Ishikawa (cell line): Measurements from ENCODE around the gene ADAMTSL1.

Source experiments
- CEBPB ChIP-seq: IDR thresholded peaks from 2 replicates; pipeline ENCODE4 v1.6.1; 2012
- CREB1 ChIP-seq: IDR thresholded peaks from 2 replicates; pipeline ENCODE4 v1.6.1; 2012; ENCODE audit warnings: low read depth
- EGR1 ChIP-seq: IDR thresholded peaks from 2 replicates; pipeline ENCODE4 v1.6.1; 2012
- EP300 ChIP-seq: IDR thresholded peaks from 2 replicates; pipeline ENCODE4 v1.6.1; 2012; ENCODE audit warnings: borderline replicate concordance
- FOXM1 ChIP-seq: IDR thresholded peaks from 2 replicates; pipeline ENCODE4 v1.6.1; 2012; ENCODE audit warnings: low read depth, borderline replicate concordance
- MAX ChIP-seq: IDR thresholded peaks from 2 replicates; pipeline ENCODE4 v1.6.1; 2012
- NFIC ChIP-seq: IDR thresholded peaks from 2 replicates; pipeline ENCODE4 v1.6.1; 2012
- RAD21 ChIP-seq: IDR thresholded peaks from 2 replicates; pipeline ENCODE4 v1.6.1; 2012; ENCODE audit warnings: low read depth
- REST ChIP-seq: IDR thresholded peaks from 2 replicates; pipeline ENCODE4 v1.6.1; 2012; ENCODE audit warnings: low read depth, mild to moderate bottlenecking
- TAF1 ChIP-seq: IDR thresholded peaks from 2 replicates; pipeline ENCODE4 v1.6.1; 2012; ENCODE audit warnings: low read depth, mild to moderate bottlenecking
- TCF12 ChIP-seq: IDR thresholded peaks from 2 replicates; pipeline ENCODE4 v1.6.1; 2012; ENCODE audit warnings: low read depth
- TEAD4 ChIP-seq: IDR thresholded peaks from 2 replicates; pipeline ENCODE4 v1.6.1; 2012
- USF1 ChIP-seq: IDR thresholded peaks from 2 replicates; pipeline ENCODE4 v1.6.1; 2012
- YY1 ChIP-seq: IDR thresholded peaks from 2 replicates; pipeline ENCODE4 v1.6.1; 2012; ENCODE audit warnings: low read depth
- ZBTB7A ChIP-seq: IDR thresholded peaks from 2 replicates; pipeline ENCODE4 v1.6.1; 2012; ENCODE audit warnings: low read depth

Gene ADAMTSL1

GRCh38 chr9:18741359-18741758 is 267.4 kb downstream of the ADAMTSL1 start:
- TF ChIP-seq CEBPB (no peak), NFIC (no peak), EGR1 (no peak), EP300 (no peak), YY1 (no peak), CREB1 (no peak), MAX (no peak), TAF1 (no peak), RAD21 (no peak), TEAD4 (no peak)

- TF ChIP-seq ZBTB7A (no peak), TCF12 (no peak)
Measured at GRCh38 chr9:18741945-18742344, 268.0 kb downstream of the ADAMTSL1 start.

- TF ChIP-seq EP300 (no peak), EGR1 (no peak), ZBTB7A (no peak), TAF1 (no peak), FOXM1 (no peak), RAD21 (no peak), USF1 (no peak), MAX (no peak), CREB1 (no peak), NFIC (no peak), TCF12 (no peak), CEBPB (no peak)
Measured at GRCh38 chr9:18743421-18743820, 269.5 kb downstream of the ADAMTSL1 start.

- TF ChIP-seq YY1, result no peak
- no peak for TF ChIP-seq EP300
- no peak for TF ChIP-seq FOXM1
- TF ChIP-seq TEAD4, result no peak
- no peak for TF ChIP-seq CEBPB
- TF ChIP-seq REST, result no peak
- TF ChIP-seq USF1, result no peak
- no peak for TF ChIP-seq ZBTB7A
Measured at GRCh38 chr9:18743971-18744370, 270.0 kb downstream of the ADAMTSL1 start.

- TF ChIP-seq TCF12 (no peak), RAD21 (no peak), USF1 (no peak), CREB1 (no peak), EGR1 (no peak), FOXM1 (no peak), MAX (no peak), REST (no peak)
Measured at GRCh38 chr9:18745710-18746109, 271.8 kb downstream of the ADAMTSL1 start.

GRCh38 chr9:18746631-18747030 is 272.7 kb downstream of the ADAMTSL1 start:
- TF ChIP-seq FOXM1 (no peak), ZBTB7A (no peak), CREB1 (no peak), NFIC (no peak), USF1 (no peak), TEAD4 (no peak), EGR1 (no peak), TCF12 (no peak), RAD21 (no peak), REST (no peak), CEBPB (no peak), MAX (no peak)
